PFSK-1 (cell line): ENCODE measurements around the gene ACAP3.

Experiments
- FOXP2 ChIP-seq: optimal IDR thresholded peaks from 2 replicates; pipeline ENCODE3; 2011; ENCODE audit warnings: borderline replicate concordance, control low read depth, inconsistent platforms; ENCODE audit not compliant: insufficient read depth; ENCODE audit errors: extremely low read length, extremely low read depth
- POLR2AphosphoS5 ChIP-seq: IDR thresholded peaks from 2 replicates; pipeline ENCODE4 v1.6.1; 2012; ENCODE audit warnings: low read depth, mild to moderate bottlenecking, control low read depth, low read length, moderate library complexity
- SIN3A ChIP-seq: IDR thresholded peaks from 2 replicates; pipeline ENCODE4 v1.6.1; 2012; ENCODE audit warnings: mild to moderate bottlenecking, low read length, moderate library complexity, borderline replicate concordance; ENCODE audit not compliant: insufficient read depth
- TAF1 ChIP-seq: IDR thresholded peaks from 2 replicates; pipeline ENCODE4 v1.6.1; 2012; ENCODE audit warnings: low read length, control low read depth, borderline replicate concordance; ENCODE audit not compliant: insufficient read depth
- TF ChIP-seq, protein P1 (sequence below), 2 experiments: IDR thresholded peaks; 2 replicates each; pipeline versions ENCODE4 v1.6.1 to v1.8.0; 2011 to 2012; ENCODE audit warnings: low read depth in 2 of 2, low read length in 2 of 2, control low read depth in 1 of 2, inconsistent platforms in 1 of 2, mild to moderate bottlenecking in 1 of 2, moderate library complexity in 1 of 2; ENCODE audit not compliant: insufficient read depth in 1 of 2

The ACAP3 gene

DNA sequence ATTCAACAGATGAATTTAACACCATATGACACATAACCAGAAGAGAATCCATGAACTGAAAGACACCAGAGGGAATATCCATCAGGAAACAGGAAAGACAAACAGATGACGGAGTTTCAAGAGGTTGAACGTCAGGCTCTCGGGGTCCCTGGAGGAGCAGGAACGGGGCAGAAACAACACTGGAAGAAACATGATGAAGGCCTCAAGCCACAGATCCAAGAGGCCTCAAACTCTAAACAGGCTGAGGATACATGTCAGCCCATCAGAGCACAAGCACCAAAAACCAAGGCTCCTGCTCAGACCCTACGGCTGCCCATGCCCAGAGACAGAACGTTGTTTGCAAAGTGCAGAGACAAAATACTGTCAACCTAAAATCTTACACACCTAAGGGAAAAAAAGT, 9.7 kb upstream of the ACAP3 start:
- TF ChIP-seq, protein P1, sequence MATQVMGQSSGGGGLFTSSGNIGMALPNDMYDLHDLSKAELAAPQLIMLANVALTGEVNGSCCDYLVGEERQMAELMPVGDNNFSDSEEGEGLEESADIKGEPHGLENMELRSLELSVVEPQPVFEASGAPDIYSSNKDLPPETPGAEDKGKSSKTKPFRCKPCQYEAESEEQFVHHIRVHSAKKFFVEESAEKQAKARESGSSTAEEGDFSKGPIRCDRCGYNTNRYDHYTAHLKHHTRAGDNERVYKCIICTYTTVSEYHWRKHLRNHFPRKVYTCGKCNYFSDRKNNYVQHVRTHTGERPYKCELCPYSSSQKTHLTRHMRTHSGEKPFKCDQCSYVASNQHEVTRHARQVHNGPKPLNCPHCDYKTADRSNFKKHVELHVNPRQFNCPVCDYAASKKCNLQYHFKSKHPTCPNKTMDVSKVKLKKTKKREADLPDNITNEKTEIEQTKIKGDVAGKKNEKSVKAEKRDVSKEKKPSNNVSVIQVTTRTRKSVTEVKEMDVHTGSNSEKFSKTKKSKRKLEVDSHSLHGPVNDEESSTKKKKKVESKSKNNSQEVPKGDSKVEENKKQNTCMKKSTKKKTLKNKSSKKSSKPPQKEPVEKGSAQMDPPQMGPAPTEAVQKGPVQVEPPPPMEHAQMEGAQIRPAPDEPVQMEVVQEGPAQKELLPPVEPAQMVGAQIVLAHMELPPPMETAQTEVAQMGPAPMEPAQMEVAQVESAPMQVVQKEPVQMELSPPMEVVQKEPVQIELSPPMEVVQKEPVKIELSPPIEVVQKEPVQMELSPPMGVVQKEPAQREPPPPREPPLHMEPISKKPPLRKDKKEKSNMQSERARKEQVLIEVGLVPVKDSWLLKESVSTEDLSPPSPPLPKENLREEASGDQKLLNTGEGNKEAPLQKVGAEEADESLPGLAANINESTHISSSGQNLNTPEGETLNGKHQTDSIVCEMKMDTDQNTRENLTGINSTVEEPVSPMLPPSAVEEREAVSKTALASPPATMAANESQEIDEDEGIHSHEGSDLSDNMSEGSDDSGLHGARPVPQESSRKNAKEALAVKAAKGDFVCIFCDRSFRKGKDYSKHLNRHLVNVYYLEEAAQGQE (IDR thresholded peaks at IDR 0.05; ENCODE audit: insufficient read depth in 1 of 2, low read depth in 2 of 2, low read length in 2 of 2), result no peak
- TF ChIP-seq SIN3A (no peak), FOXP2 (no peak)

- TF ChIP-seq POLR2AphosphoS5, result no peak
- TF ChIP-seq, protein P1 (IDR thresholded peaks at IDR 0.05; ENCODE audit: insufficient read depth in 1 of 2, low read depth in 2 of 2, low read length in 2 of 2), result no peak
Observed at GRCh38 chr1:1315435-1315954, 7.8 kb upstream of the ACAP3 start.

DNA sequence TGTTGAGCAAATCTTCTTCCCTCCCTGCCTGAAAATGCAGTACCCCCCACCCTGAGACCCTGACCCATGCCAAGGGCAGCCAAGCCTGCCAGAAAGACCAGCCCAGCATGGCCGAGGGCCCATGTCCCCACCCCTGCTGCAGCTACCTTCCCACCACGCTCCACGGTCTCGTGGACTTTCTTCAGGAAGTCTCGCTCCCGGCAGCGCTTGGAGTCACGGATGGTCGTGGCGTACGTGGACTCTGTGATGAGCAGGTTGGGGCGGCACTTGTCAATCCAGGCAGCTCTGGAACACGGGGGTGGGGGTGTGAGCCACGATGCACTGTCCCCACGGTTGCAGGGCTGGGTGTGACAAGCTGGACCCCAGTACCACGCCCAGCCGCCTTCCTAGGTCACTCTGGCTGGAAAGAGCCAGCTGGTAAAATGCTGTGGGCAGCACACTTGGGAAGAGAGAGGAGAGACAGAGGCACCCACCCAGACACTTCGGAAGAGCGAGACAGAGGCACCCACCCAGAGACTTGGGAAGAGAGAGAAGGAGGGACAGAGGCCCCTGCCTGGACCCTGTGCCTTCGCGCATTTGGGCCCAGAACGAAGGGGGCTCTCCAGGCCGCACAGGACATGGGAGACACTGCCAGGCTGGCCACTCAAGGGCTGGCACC, 7.1 kb upstream of the ACAP3 start:
- TF ChIP-seq TAF1 (no peak), SIN3A (no peak), FOXP2 (no peak), POLR2AphosphoS5 (no peak)
- TF ChIP-seq, protein P1 (IDR thresholded peaks at IDR 0.05; ENCODE audit: insufficient read depth in 1 of 2, low read depth in 2 of 2, low read length in 2 of 2), result no peak

GRCh38 chr1:1314237-1314586, 6.5 kb upstream of the ACAP3 start:
- TF ChIP-seq, protein P1 (IDR thresholded peaks at IDR 0.05; ENCODE audit: insufficient read depth in 1 of 2, low read depth in 2 of 2, low read length in 2 of 2), result no peak
- TF ChIP-seq TAF1, result no peak
- no peak for TF ChIP-seq POLR2AphosphoS5
- no peak for TF ChIP-seq SIN3A
- no peak for TF ChIP-seq FOXP2

GRCh38 chr1:1313500-1314236, 5.9 kb upstream of the ACAP3 start:
- TF ChIP-seq, protein P1 (IDR thresholded peaks at IDR 0.05; ENCODE audit: insufficient read depth in 1 of 2, low read depth in 2 of 2, low read length in 2 of 2), result no peak
- 0 out of 2 replicates have a peak, but pooled peaks have one; percentile 10 for TF ChIP-seq POLR2AphosphoS5
